HG03045 (cell line): ENCODE results near the gene KNOP1.

Experiments
- ATAC-seq: cut with Tn5 transposase; IDR thresholded peaks from one replicate; pipeline ENCODE4 v1.9.1; 2021; ENCODE audit warnings: mild to moderate bottlenecking, moderate library complexity; ENCODE audit not compliant: unreplicated experiment

KNOP1 gene

DNA sequence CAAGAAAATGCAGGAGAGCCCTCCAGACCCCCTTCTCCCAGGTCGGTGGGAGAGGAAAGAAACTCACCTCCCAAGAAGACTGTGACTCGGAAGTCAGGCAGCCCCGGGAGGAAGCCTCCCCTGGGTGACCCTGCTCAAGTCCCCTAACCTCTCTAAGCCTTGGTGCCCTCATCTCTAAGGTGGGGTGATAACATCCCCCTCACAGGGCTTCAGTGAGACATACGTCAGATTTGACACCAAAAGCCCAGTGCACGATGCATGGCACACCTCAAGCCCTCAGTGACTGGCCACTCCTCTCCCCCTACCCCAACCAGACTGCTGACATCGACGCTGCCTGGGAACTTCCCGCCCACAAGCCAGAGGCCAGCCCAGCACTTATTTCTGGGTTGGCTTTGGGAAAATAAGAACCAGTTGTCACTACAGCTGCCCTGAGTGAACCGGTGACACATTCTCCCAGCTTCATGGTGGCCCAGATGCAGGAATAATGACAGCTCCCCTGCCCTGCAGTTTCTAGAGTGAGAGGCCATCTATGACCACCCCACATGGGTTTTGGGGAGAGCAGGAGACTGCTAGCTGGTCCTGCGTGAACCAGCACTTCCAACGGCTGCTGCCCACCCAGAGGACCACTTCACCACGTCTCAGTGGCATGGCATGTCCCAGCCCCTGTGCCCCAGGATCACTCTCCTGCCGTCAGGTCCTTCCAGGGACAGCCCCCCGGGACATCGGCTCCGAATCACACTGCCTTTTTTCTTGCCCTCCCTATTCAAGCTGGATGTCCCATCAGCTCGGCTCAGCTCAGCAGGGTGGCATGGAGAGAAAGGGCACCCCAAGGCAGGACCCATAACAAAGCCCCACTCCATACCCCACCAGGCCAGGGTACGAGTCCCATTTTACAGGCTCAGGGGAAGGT, 9.5 kb downstream of the KNOP1 start:
- no peak for ATAC-seq

DNA sequence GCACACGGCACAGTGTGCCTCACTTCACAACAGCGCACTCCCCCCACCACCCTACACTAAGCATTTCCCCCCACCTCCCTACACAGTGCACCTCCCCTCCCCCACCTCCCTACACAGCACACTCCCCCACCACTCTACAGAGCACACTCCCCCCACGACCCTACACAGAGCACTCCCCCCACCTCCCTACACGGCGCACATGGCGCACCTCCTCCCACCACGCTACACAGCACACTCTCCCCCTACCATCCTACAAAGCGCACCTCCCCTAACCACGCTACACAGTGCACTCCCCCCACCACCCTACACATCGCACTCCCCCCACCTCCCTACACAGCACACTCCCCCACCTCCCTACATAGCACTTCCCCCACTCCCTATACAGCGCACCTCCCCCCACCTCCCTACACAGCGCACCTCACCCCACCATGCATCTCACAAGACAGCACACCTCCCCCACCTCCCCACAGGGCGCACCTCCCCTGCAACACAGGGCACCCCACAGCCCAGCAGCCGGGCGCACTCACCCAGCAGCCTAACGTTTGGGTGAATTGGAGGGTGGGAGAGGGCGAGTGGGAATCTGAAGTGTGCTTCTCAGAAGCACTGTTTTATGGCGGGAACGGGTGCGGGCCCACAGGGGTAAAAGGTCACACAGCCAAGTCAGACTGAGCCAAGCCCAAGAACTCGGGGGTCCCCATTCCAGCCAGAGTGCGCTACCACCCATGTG, 10.3 kb downstream of the KNOP1 start:
- no peak for ATAC-seq

DNA sequence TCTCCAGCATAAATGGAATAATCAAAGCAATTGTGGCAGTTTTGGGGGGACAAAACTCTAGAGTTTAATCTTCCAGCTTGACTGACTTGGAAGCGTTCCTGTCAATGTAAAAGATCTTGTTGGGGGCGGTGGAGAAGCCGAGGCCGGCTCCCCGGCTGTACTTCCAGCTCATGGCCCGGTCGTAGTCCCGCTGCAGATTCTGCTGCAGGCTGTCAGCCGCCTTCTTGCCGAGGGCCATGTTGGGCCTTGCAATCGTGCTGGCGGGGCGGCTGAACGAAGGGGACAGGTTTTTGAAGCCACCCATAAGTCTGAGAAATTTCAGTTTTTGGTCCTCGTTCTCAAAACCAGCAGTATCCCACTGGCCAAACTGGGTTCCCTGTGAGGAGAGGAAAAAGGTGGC, 11.2 kb downstream of the KNOP1 start:
- no peak for ATAC-seq

DNA sequence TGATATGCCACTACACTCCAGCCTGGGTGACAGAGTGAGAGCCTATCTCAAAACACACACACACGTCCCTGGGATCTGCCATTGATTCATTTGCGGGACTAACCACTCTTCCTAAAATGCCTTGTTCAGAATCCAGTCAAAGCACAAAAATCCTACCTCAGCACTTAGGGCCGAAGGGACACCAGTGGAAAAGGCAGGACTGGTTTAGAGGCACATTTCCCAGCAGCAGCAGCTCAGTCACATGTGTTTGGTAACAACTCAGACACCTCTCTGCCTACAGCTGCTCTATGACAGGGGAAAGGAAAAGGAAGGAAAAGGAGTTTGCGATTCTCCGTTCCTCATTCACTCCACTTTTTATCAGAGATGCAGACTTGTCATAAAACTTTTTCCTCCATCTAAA, 12.2 kb downstream of the KNOP1 start:
- ATAC-seq = no peak

GRCh38 chr16:19705146-19705501, 12.9 kb downstream of the KNOP1 start:
- no peak for ATAC-seq

DNA sequence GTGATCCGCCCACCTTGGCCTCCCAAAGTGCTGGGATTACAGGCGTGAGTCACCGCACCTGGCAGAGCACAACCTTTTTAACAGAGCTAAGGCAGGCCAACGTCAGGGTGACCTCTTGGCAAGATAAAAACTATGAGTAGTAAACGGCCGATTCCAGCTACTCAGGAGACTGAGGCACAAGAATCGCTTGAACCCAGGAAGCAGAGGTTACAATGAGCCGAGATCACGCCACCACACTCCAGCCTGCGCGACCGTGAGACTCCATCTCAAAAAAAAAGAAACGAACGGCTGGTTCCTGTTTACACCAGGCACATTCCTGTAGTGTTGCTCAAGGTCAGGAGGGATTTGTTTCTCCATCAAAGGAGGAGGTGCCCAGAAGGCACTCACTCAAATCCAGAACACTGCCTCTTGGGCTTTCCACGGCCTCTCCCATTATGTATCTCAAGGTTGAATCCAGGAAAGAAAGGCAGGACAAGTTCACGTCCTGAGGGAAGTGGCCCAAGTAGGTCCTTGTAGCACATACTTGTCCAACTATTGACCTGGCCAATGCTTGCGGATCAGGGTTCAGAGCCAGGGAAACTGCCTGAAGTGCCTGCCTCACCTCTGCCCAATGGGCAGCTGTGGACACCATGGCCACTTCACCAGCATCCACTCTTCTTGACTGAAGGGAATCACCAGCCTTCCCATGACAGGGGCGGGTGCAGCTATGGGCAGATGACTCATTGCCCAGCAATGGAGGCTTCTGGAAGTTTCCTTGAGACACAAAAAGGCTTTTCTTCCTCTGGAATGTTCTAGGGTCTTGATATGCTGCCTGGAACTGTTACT, 13.5 kb downstream of the KNOP1 start:
- no peak for ATAC-seq

GRCh38 chr16:19703172-19703889, 14.7 kb downstream of the KNOP1 start:
- no peak for ATAC-seq

GRCh38 chr16:19701091-19701490, 16.9 kb downstream of the KNOP1 start:
- no peak for ATAC-seq

GRCh38 chr16:19700319-19700781, 17.7 kb downstream of the KNOP1 start:
- no peak for ATAC-seq

DNA sequence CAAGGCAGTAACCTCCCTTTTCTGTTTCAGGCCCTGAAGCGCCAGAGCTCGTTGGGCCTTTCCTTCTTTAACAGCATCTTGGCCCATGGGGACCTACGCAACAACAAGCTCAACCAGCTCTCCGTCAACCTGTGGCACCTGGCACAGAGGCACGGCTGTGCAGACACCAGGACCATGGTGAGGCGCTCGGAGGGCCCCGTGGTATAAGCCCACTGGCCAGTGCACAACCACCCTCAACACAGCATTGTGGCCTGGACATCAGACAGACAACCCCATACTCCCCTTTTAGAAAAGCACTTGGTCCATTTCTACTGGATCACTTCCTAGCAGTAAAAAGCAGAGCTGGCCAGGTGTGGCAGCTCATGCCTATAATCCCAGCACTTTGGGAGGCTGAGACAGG, 18.6 kb downstream of the KNOP1 start:
- no peak for ATAC-seq

GRCh38 chr16:19698480-19699465, 19.3 kb downstream of the KNOP1 start:
- ATAC-seq = no peak

GRCh38 chr16:19697756-19698318, 20.2 kb downstream of the KNOP1 start:
- ATAC-seq = no peak

GRCh38 chr16:19696961-19697360, 21.1 kb downstream of the KNOP1 start:
- ATAC-seq = no peak

- no peak for ATAC-seq
These were observed 21.7 kb downstream of the KNOP1 start for GRCh38 chr16:19696328-19696727.

DNA sequence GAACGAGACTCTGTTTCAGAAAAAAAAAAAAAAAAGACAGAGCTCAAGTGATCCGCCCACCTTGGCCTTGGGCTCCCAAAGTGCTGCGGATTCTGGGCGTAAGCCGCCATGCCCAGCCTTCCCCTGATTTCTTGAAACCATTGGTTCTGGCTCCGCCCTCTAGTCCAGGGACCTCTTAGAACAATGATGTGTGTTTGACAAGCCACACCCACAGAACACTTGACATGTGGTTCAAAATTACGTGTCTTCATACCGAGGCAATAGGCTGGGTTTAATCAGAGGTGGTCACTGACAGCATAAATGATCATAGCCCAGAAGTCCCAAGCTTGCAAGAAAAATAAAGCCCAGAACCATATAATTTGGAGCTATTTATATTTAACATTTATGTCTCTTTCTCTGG, 23.0 kb downstream of the KNOP1 start:
- ATAC-seq = no peak

DNA sequence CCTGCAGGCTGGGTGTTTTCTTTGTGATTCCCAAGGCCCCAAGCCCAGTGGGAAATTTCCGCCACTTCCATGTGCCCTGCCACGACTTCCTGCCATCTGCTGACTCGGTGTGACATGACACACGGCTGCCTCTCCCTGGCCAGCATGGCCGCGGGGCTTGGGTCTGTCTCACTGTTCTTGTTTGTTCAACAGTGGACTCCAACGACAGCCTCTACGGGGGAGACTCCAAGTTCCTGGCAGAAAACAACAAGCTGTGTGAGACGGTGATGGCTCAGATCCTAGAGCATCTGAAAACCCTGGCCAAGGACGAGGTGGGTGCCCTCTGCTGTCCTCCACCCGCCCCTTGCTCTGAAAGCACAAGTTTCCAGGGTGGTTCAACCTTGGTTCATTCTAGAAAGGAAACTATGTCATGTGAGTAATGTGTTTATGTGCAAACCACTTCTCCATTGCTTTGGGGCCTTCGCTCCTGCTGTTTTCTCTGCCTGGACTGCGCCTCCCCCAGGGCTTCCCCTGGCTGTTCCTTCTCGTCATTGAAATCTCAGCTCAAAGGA, 26.8 kb downstream of the KNOP1 start:
- ATAC-seq = no peak

DNA sequence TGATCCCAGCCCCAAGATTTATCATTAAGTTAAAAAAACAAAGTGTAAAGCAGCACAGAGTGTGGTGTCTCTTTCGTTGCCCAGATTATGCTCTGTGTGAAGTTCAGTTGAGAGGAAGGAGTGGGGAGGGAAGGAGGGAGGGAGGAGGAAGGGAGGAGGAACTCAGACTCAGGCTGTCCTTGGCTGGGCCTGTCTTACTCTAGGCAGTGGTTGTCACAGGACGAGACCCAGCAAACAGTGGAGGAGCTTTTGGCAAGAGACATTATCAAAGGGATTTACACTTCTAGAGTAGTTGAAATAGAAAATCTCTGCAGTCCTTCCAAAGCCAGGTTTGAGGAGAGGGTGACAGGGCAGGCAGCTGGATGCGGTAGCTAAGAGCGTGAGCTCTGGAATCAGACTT, 27.8 kb downstream of the KNOP1 start:
- no peak for ATAC-seq

DNA sequence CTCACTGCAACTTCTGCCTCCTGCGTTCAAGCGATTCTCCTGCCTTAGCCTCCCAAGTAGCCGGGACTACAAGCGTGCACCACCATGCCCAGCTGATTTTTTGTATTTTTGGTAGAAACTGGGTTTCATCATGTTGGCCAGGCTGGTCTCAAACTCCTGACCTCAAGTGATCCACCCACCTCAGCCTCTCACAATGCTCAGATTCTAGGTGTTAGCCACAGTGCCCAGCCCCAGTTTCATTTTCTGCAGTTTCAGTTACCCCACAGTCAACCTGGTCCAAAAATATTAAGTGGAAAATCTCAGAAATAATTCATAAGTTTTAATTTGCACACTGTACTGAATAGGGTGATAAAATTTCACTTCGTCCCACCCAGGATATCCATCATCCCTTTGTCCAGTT, 28.7 kb downstream of the KNOP1 start:
- no peak for ATAC-seq
